ENCODE data around the gene HSP90AB1.

HSP90AB1 gene

DNA sequence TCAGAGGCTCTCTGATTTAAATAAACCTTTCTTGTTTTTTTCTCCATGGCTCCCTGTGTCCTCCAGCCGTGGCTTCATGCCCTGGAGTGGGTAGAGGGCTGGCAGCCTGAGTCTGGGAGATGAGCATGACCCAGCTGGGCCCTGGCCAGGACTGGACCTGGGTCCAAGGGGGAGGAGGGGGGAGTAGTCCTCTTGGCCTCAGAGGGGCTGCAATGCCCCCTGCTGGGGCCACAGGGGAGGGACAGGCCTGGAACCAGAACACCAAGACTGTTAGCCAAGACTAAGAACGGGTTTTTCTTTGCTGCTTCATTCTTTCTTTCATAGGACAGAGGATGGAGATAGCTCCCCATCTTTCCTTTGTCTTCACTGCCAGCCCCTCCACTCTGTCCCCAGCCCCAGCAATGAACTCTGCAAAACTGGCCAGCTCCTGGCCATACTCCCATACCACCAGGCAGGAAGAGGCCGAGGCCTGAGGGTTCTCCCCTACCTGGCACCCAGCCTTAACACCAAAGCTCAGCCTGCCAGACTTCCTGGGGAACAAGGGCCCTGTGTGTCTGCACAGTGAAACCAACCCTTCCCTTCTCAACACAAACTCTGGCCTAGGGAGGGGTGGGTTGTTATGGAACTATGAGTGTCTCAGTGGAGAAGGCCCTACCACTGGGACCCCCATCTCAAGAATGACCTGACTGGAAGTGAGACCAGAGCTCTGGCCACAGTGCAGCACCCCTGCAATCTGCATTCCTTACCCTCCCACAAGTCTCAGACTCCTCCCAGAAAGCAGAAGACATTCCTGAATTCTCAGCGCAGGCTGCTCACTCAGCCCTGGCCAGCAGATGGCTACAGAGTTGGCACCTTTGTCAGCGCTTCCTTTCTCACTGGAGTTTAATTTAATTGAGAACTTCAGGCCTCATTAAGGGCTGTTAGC is 12.5 kb upstream of the HSP90AB1 start:
- Histone ChIP-seq H3K36me3 (ENCODE audit: insufficient read depth, low read length) (peaks cover 23% of the 10 kb centered on the region), H2AFZ (ENCODE audit: low read depth, low read length) (no peak overlapping the region), H3K27me3 (ENCODE audit: insufficient read depth, low read length) (no peaks in the 10 kb centered on the region), H3K4me3 (ENCODE audit: low read length) (no peak overlapping the region), H3K4me1 (ENCODE audit: insufficient read depth, low read length) (peaks cover 14% of the 10 kb centered on the region), H3K9me3 (ENCODE audit: low read length) (no peaks in the 10 kb centered on the region)

DNA sequence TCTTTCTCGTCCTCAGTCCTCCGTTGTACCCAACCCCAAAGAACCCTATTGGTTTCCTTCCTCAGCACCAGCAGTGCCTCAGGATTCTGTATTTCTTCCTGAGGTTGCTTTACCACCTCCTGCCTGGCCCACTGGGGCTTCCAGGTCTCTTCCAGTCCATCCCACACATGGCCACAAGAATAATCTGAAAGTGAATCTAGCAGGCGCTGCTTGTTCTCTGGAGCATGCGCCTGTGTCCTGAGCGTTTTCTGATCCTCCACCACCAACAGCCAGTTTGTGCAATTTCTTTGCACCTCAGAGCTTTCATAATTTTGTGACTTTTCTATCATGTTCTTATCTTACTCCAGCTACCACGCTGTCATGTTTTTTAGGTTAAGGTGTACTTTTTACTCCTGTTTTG is 11.6 kb upstream of the HSP90AB1 start:
- H3K4me1 ChIP-seq (ENCODE audit: insufficient read depth, low read length): peaks cover 14% of the 10 kb centered on the region
- H2AFZ ChIP-seq (ENCODE audit: low read depth, low read length): no peak overlapping the region
- H3K36me3 ChIP-seq (ENCODE audit: insufficient read depth, low read length): peaks cover 14% of the 10 kb centered on the region
- no peak overlapping the region for H3K4me3 ChIP-seq (ENCODE audit: low read length)
- H3K27me3 ChIP-seq (ENCODE audit: insufficient read depth, low read length): no peaks in the 10 kb centered on the region
- H3K9me3 ChIP-seq (ENCODE audit: low read length): no peaks in the 10 kb centered on the region

DNA sequence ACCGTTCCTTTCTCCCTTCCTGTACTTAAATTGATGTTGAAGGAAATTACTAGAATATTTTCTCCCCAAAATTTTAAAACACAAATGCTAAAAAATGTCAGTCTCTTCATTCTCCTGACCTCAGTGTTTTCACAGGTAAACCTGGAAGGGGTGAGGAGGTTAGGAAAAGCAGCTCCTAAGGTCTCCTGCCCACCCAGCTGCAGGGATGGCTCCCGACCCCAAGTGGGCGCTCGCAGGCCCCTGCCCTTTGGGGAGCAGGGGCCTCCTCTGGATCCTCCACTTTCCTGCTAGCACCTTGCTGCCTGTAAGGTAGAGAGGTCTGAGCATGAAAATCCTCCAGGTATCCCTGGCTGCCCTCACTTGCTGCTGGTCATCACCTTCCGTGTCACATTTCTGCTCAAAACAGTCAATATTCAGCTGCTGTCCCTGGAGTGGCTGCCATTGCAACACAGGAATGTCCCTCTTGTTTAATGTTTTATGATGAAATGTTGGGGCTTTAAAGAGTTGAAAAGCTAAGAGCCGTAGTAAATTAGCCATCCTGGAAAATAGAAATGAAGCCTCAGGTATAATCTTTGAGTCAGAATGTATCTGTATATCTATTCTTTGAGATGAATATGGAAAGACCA is 10.9 kb upstream of the HSP90AB1 start:
- H3K9me3 ChIP-seq (ENCODE audit: low read length): no peaks in the 10 kb centered on the region
- no peak overlapping the region for H3K4me3 ChIP-seq (ENCODE audit: low read length)
- no peak overlapping the region for H2AFZ ChIP-seq (ENCODE audit: low read depth, low read length)
- peaks cover 14% of the 10 kb centered on the region for H3K4me1 ChIP-seq (ENCODE audit: insufficient read depth, low read length)
- H3K27me3 ChIP-seq (ENCODE audit: insufficient read depth, low read length): no peaks in the 10 kb centered on the region
- H3K36me3 ChIP-seq (ENCODE audit: insufficient read depth, low read length): peaks cover 13% of the 10 kb centered on the region

DNA sequence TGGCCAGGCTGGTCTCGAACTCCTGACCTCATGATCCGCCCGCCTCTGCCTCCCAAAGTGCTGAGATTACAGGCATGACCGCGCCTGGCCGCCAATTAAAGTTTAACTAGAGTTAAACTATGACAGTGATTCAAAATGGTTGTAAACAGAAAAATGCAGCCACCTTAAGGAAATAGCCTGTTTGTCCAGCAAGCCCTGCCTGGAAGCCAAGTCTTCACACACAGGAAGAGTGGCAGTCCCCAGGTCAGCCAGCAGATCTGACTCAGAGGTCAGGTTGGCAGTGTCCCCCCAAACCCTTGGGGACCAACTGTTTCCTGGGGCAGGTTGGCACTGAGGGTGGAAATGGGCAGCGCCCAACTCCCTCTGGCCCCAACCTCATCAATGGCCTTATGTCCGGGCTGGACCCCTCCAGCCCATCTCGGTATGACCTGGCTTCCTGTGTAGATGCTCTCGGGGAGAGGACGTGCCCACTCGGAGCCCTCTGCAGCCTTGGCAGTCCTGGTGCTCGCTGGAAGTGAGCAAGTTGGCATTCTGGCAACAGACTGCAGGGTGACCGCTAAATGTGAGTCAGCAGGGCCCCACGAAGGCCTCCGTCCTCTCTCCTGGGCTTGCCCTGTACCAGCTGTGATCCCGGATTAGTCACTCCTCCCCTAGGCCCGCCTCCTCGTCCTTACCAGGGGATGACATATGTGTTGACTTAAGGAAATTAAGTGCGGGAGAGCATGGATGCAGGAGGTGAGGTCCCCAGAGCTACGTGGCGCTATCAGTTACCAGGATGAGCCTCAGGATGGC is 9.7 kb upstream of the HSP90AB1 start:
- Histone ChIP-seq H3K4me3 (ENCODE audit: low read length) (peak overlapping the region; percentile 50), H2AFZ (ENCODE audit: low read depth, low read length) (peak overlapping the region; percentile 74), H3K9me3 (ENCODE audit: low read length) (no peaks in the 10 kb centered on the region), H3K27me3 (ENCODE audit: insufficient read depth, low read length) (no peaks in the 10 kb centered on the region), H3K36me3 (ENCODE audit: insufficient read depth, low read length) (peaks cover 4% of the 10 kb centered on the region), H3K4me1 (ENCODE audit: insufficient read depth, low read length) (peaks cover 14% of the 10 kb centered on the region)

DNA sequence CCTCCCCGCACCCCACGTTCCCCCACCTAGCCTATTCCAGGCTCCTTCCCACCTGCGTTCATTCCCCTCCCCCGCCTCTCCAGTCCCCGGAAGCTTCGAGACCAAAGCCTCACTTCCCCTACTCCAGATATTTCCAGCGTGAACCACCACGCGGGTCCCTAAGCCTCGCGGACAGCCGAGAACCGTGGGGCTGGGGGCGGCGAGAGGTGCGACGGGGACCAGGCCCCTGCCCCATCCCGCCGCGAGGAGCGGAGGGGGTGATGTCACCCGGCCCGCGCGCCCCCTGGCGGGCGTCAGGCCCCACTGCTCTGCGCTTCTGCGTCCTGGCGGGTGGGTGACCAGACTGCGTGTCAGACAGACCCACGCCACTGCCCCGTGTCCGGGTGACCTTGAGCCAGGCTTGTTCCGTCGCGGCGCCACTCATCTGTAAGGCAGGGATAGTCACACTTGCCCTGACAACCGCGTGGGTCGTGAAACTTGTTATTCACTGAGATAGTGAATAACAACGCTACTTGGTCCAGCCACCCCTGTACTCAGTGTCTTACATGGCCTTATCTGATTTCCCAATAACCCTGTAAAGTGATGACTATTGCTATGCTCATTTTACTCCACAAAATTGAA is 9.0 kb upstream of the HSP90AB1 start:
- Histone ChIP-seq H3K4me1 (ENCODE audit: insufficient read depth, low read length) (peaks cover 14% of the 10 kb centered on the region), H3K9me3 (ENCODE audit: low read length) (no peaks in the 10 kb centered on the region), H3K4me3 (ENCODE audit: low read length) (peak overlapping the region; percentile 50), H3K27me3 (ENCODE audit: insufficient read depth, low read length) (no peaks in the 10 kb centered on the region), H2AFZ (ENCODE audit: low read depth, low read length) (peak overlapping the region; percentile 74), H3K36me3 (ENCODE audit: insufficient read depth, low read length) (no peaks in the 10 kb centered on the region)

DNA sequence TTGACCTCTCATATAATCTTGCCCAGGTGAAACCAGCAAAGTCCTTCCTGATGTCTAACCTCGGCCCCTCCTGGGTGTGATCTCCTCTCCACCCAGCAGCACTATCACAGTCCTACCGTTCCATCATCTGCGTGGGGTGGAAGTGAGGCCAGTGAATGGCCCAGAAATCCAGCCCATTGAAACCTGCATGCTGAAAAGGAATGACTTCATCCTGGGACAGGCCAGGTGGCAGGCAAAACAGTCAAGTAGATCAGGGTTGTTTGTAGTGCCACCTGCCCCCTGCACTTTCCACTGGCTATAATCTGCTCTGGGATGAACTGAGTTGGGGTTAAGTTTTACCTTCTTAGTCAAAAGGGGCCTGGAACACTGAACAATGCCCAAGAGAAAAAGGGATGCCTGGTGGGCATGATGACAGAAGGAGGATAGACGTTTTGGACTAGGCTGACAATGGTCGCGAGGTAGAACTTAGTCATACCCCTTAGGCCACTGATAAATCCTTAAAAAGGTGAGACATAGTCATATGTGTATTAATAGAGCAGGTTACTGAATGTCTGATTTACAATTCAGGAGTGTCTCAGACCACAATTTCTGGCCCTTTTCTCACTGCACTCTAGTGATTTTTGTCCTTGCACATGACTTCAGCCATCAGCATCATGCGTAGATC is 8.1 kb upstream of the HSP90AB1 start:
- Histone ChIP-seq H3K9me3 (ENCODE audit: low read length) (no peaks in the 10 kb centered on the region), H2AFZ (ENCODE audit: low read depth, low read length) (no peak overlapping the region), H3K36me3 (ENCODE audit: insufficient read depth, low read length) (no peaks in the 10 kb centered on the region), H3K27me3 (ENCODE audit: insufficient read depth, low read length) (no peaks in the 10 kb centered on the region), H3K4me3 (ENCODE audit: low read length) (no peak overlapping the region), H3K4me1 (ENCODE audit: insufficient read depth, low read length) (peaks cover 14% of the 10 kb centered on the region)

DNA sequence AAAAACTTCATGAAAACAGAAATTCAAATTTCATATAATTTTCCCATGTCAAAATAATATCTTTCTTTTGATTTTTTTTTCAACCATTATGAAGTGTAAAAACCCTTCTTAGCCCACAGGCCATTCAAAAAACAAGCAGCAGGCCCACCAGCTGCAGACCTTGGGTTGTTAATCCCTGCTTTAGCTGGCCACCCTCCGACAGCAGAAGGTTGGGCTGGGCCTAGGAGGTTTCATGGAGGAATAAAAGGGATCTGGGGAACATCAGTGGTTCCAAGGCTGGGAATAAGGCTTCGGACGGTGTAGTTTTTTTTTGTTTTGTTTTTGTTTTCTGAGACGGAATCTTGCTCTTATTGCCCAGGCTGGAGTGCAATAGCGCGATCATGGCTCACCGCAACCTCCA is 3.6 kb upstream of the HSP90AB1 start:
- Histone ChIP-seq H3K4me3 (ENCODE audit: low read length) (no peak overlapping the region), H3K27me3 (ENCODE audit: insufficient read depth, low read length) (no peaks in the 10 kb centered on the region), H3K36me3 (ENCODE audit: insufficient read depth, low read length) (peaks cover 2% of the 10 kb centered on the region), H2AFZ (ENCODE audit: low read depth, low read length) (no peak overlapping the region), H3K4me1 (ENCODE audit: insufficient read depth, low read length) (peaks cover 10% of the 10 kb centered on the region), H3K9me3 (ENCODE audit: low read length) (no peaks in the 10 kb centered on the region)

DNA sequence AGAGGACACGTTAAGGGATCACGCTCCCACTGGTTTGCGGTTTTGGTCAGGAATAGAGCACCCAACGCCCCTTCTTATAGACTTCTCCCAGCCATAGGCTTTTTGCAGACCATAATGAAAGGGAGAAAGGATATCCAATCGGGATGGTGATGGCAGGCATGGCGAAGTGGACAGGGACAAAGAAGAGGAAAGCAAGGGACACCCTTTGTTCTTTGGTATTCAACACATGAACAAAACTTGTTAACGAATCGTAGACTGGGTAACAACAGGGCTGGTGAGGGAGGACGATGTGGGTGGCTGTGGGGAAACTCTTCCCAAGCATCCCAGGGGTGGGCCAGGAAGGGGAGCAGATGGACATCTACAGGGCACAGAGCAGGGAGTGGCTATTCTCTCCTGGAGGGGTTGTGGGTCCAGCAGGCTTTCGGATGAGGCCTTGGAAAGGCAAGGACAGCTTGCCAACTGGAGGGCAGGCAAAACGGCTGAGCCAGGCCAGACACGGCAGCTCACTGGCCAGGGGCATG is 1.4 kb upstream of the HSP90AB1 start:
- Histone ChIP-seq H3K4me1 (ENCODE audit: insufficient read depth, low read length) (peaks cover 25% of the 10 kb centered on the region), H3K27me3 (ENCODE audit: insufficient read depth, low read length) (no peaks in the 10 kb centered on the region), H2AFZ (ENCODE audit: low read depth, low read length) (peak overlapping the region; percentile 90), H3K4me3 (ENCODE audit: low read length) (no peak overlapping the region), H3K9me3 (ENCODE audit: low read length) (no peaks in the 10 kb centered on the region), H3K36me3 (ENCODE audit: insufficient read depth, low read length) (peaks cover 23% of the 10 kb centered on the region)

DNA sequence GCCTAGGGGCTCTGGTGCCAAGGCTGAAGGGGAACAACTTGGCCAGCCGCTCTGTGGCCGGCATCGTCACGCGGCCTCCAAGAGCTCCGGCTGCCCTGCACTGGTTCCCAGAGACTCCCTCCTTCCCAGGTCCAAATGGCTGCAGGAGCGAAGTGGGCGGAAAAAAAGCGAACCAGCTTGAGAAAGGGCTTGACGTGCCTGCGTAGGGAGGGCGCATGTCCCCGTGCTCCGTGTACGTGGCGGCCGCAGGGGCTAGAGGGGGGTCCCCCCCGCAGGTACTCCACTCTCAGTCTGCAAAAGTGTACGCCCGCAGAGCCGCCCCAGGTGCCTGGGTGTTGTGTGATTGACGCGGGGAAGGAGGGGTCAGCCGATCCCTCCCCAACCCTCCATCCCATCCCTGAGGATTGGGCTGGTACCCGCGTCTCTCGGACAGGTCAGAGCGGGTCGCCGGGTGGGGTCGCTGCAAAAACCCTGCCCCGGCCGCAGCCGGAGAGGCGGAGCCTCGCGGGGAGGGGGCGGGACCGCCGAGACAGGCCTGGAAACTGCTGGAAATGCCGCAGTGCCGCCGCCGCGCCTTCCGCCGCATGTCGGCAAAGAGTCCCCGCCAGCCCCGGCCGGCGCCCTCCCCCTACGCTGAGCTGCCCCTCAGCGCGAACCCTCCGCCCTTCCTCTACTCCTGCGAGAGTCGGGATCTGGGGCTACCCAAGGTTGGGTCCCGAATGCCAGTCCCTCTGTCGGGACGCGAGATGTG is 814 bp upstream of the HSP90AB1 start:
- H3K4me1 ChIP-seq (ENCODE audit: insufficient read depth, low read length): peaks cover 25% of the 10 kb centered on the region
- peak overlapping the region; percentile 90 for H3K4me3 ChIP-seq (ENCODE audit: low read length)
- H2AFZ ChIP-seq (ENCODE audit: low read depth, low read length): peak overlapping the region; percentile 90
- H3K36me3 ChIP-seq (ENCODE audit: insufficient read depth, low read length): peaks cover 29% of the 10 kb centered on the region
- H3K27me3 ChIP-seq (ENCODE audit: insufficient read depth, low read length): no peaks in the 10 kb centered on the region
- H3K9me3 ChIP-seq (ENCODE audit: low read length): no peaks in the 10 kb centered on the region

DNA sequence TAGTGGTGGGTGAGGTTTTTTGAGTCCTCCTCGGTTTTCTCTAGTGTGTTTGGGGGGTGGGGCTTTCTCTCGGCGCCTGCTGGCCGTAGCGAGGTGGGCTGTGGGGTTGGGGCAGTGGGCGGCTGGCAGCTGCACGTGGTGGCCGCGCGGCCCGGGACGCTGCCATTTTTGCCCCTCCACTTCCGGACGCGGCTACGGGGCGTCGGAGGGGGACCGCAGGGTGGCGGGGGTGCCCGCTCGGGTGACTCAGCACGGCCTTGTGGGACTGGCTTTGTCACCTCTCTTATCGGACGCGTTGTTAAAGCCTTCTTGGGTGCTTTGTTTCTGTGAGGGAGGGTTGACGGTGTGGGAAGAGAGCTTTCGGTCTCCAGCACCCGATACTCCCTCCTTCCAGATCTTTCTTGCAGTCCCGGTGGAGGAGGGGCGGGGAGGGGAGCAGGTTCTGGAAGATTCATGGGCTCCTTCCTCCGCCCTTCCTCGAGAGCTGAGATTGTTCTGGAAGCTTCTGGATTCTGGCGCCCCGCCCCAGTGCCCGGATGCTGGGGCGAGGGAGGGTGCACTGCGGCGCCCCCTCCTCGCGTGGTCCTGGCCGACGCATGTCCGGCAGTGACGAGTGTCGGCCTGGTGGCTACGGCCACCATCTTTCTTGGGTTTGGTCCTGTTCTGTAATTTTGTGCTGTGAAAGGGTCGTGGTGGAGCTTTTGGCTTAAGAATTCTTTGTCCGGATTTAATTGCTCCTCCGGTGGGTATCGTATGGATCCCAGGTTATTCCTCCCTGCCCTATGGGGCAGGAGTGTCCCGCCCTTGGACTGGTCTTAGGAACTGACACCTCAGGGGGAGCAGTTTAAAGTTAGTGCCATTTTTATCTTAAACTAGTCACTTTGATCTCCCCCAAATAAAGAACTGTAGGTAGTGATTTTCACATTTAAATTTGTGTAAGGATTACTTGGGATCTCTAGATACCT is 719 bp downstream of the HSP90AB1 start:
- Histone ChIP-seq H3K36me3 (ENCODE audit: insufficient read depth, low read length) (peaks cover 43% of the 10 kb centered on the region), H3K4me3 (ENCODE audit: low read length) (peak overlapping the region; percentile 90), H3K9me3 (ENCODE audit: low read length) (no peaks in the 10 kb centered on the region), H3K27me3 (ENCODE audit: insufficient read depth, low read length) (no peaks in the 10 kb centered on the region), H2AFZ (ENCODE audit: low read depth, low read length) (no peak overlapping the region), H3K4me1 (ENCODE audit: insufficient read depth, low read length) (peaks cover 25% of the 10 kb centered on the region)

DNA sequence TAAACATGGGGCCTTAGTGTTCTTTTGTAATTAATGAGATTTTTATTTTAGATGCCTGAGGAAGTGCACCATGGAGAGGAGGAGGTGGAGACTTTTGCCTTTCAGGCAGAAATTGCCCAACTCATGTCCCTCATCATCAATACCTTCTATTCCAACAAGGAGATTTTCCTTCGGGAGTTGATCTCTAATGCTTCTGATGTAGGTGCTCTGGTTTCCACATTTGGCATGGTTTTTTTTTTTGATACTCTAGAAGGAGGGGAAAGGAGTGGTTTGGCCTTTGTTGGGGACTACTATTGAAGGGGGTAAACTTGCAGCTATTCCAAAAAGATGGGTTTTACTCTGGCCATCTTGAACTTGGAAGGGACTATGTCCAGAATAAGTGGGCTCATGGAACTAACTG is 1.7 kb downstream of the HSP90AB1 start:
- H3K9me3 ChIP-seq (ENCODE audit: low read length): no peaks in the 10 kb centered on the region
- H3K36me3 ChIP-seq (ENCODE audit: insufficient read depth, low read length): peaks cover 53% of the 10 kb centered on the region
- H3K27me3 ChIP-seq (ENCODE audit: insufficient read depth, low read length): no peaks in the 10 kb centered on the region
- H2AFZ ChIP-seq (ENCODE audit: low read depth, low read length): no peak overlapping the region
- H3K4me3 ChIP-seq (ENCODE audit: low read length): peak overlapping the region; percentile 90
- peaks cover 25% of the 10 kb centered on the region for H3K4me1 ChIP-seq (ENCODE audit: insufficient read depth, low read length)

All from neuron (in vitro differentiated cells).